GM23338 (cell line): ENCODE measurements around the gene SLC32A1. TPM values are rescaled to one million over a fixed set of nuclear protein-coding genes. Genes with fewer than 3 reads are reported as not detected.

Experiments
- ATAC-seq: fragments of 200-7000 bp; cut with Tn5 transposase; 3 replicates; pipeline ENCODE4 v1.9.1; 2020
- DNase-seq: peaks from one replicate; pipeline ENCODE4 v3.0.0-alpha.2; 2015; ENCODE audit warnings: low spot score
- H2AFZ ChIP-seq: fragments of 200-600 bp; sonication (generic); 2 replicates; pipeline ENCODE4 v1.8.0; 2016; ENCODE audit warnings: antibody characterized with exemption, mild to moderate bottlenecking, moderate library complexity
- H3F3A ChIP-seq: fragments of 200-600 bp; sonication (generic); replicated peaks from 2 replicates; pipeline ENCODE4 v1.8.0; 2017; ENCODE audit warnings: antibody characterized with exemption, mixed run types, low read depth
- H3K27ac ChIP-seq: fragments of 200-600 bp; sonication (generic); 2 replicates; pipeline ENCODE4 v1.6.1; 2016; ENCODE audit warnings: low read depth
- H3K27me3 ChIP-seq: fragments of 200-600 bp; sonication (generic); 2 replicates; pipeline ENCODE4 v1.8.0; 2016; ENCODE audit warnings: mild to moderate bottlenecking, mixed run types, moderate library complexity; ENCODE audit not compliant: insufficient read depth
- H3K36me3 ChIP-seq: fragments of 200-600 bp; sonication (generic); 2 replicates; pipeline ENCODE4 v1.8.0; 2016; ENCODE audit warnings: mild to moderate bottlenecking; ENCODE audit not compliant: insufficient read depth
- H3K4me1 ChIP-seq: fragments of 200-600 bp; sonication (generic); 2 replicates; pipeline ENCODE4 v1.8.0; 2016; ENCODE audit warnings: mild to moderate bottlenecking, moderate library complexity; ENCODE audit not compliant: insufficient read depth
- H3K4me2 ChIP-seq: fragments of 200-600 bp; sonication (generic); 2 replicates; pipeline ENCODE4 v1.7.1; 2017; ENCODE audit warnings: mixed run types
- H3K4me3 ChIP-seq: fragments of 200-600 bp; sonication (generic); 2 replicates; pipeline ENCODE4 v1.6.1; 2016; ENCODE audit warnings: mixed run types
- H3K79me2 ChIP-seq: fragments of 200-600 bp; sonication (generic); replicated peaks from 2 replicates; pipeline ENCODE4 v1.8.0; 2017; ENCODE audit warnings: mild to moderate bottlenecking; ENCODE audit not compliant: insufficient read depth
- H3K9me2 ChIP-seq: fragments of 200-600 bp; sonication (generic); 2 replicates; pipeline ENCODE4 v1.8.0; 2017; ENCODE audit not compliant: insufficient read depth
- H4K20me1 ChIP-seq: fragments of 200-600 bp; sonication (generic); replicated peaks from 2 replicates; pipeline ENCODE4 v1.8.0; 2017; ENCODE audit warnings: mild to moderate bottlenecking; ENCODE audit not compliant: insufficient read depth
- H3K27ac Mint-ChIP-seq: 2 replicates; pipeline ENCODE4 v1.8.0; 2020; ENCODE audit warnings: inconsistent platforms, mild to moderate bottlenecking, moderate library complexity, mixed read lengths
- H3K27me3 Mint-ChIP-seq: 3 replicates; pipeline ENCODE4 v1.8.0; 2022; ENCODE audit warnings: low read depth, mild to moderate bottlenecking, moderate library complexity, mixed read lengths, inconsistent platforms; ENCODE audit not compliant: insufficient read depth, poor library complexity
- H3K36me3 Mint-ChIP-seq: 3 replicates; pipeline ENCODE4 v1.8.0; 2021; ENCODE audit warnings: low read depth, mild to moderate bottlenecking, inconsistent platforms, moderate library complexity, mixed read lengths
- H3K4me1 Mint-ChIP-seq: 3 replicates; pipeline ENCODE4 v1.8.0; 2020; ENCODE audit warnings: mild to moderate bottlenecking, inconsistent platforms, mixed read lengths
- H3K4me3 Mint-ChIP-seq: 3 replicates; pipeline ENCODE4 v1.8.0; 2021; ENCODE audit warnings: moderate library complexity, mild to moderate bottlenecking, inconsistent platforms, mixed read lengths
- H3K9me3 Mint-ChIP-seq: 3 replicates; pipeline ENCODE4 v1.8.0; 2020; ENCODE audit warnings: moderate library complexity, mild to moderate bottlenecking, inconsistent platforms, mixed read lengths
- CREB1 ChIP-seq: fragments of 250-450 bp; sonication (Bioruptor Pico); IDR thresholded peaks from 2 replicates; pipeline ENCODE4 v1.5.0; 2020; ENCODE audit warnings: low read depth, mild to moderate bottlenecking, moderate library complexity
- EZH2 ChIP-seq: fragments of 200-600 bp; sonication (generic); IDR thresholded peaks from one replicate; pipeline ENCODE4 v1.8.0; 2017; ENCODE audit warnings: antibody characterized with exemption, mild to moderate bottlenecking, low read depth; ENCODE audit not compliant: unreplicated experiment
- EZH2phosphoT487 ChIP-seq: fragments of 200-600 bp; sonication (generic); IDR thresholded peaks from one replicate; pipeline ENCODE4 v1.8.1; 2018; ENCODE audit warnings: antibody characterized with exemption; ENCODE audit not compliant: unreplicated experiment
- JUNB ChIP-seq: IDR thresholded peaks from one replicate; pipeline ENCODE4 v1.6.1; 2016; ENCODE audit warnings: antibody characterized with exemption; ENCODE audit not compliant: unreplicated experiment
- NANOG ChIP-seq: IDR thresholded peaks from 2 replicates; pipeline ENCODE4 v1.6.1; 2016; ENCODE audit warnings: antibody characterized with exemption, borderline replicate concordance
- POLR2AphosphoS5 ChIP-seq: IDR thresholded peaks from 2 replicates; pipeline ENCODE4 v1.6.1; 2016; ENCODE audit warnings: antibody characterized with exemption, low read depth
- REST ChIP-seq: IDR thresholded peaks from one replicate; pipeline ENCODE4 v1.6.1; 2018; ENCODE audit warnings: antibody characterized with exemption; ENCODE audit not compliant: unreplicated experiment
- STAT1 ChIP-seq: IDR thresholded peaks from one replicate; pipeline ENCODE4 v1.6.1; 2016; ENCODE audit warnings: antibody characterized with exemption; ENCODE audit not compliant: unreplicated experiment
- ZNF114 ChIP-seq: fragments of 250-450 bp; sonication (Bioruptor Pico); IDR thresholded peaks from 2 replicates; pipeline ENCODE4 v1.5.0; 2020; ENCODE audit warnings: mild to moderate bottlenecking, moderate library complexity
- ZNF331 ChIP-seq: fragments of 250-450 bp; sonication (Bioruptor Pico); IDR thresholded peaks from 2 replicates; pipeline ENCODE4 v1.5.0; 2020; ENCODE audit warnings: low read depth, mild to moderate bottlenecking, moderate library complexity
- polyA plus RNA-seq: library from polyadenylated mRNA; unstranded; fragments of >200 nt; fragmentation: Nextera tagmentation; extraction: Ambion mirVana; gene quantifications from 2 replicates; pipeline ENCODE4 v1.2.1, GENCODE V29; 2016
- total RNA-seq: library from RNA; depleted of rRNA; stranded (reverse); fragments of >200 nt; shearing (Covaris generic); gene quantifications from 2 replicates; pipeline ENCODE4 v1.2.3, GENCODE V29; 2014
- TF ChIP-seq, protein P1 (sequence below), 2 experiments: fragments of 200-600 bp in 1 of 2; sonication (generic) in 1 of 2; conservative IDR thresholded peaks; 2 replicates each; pipeline versions ENCODE4 v1.5.1 to v1.6.1; 2016 to 2017; ENCODE audit warnings: antibody characterized with exemption in 2 of 2, low read depth in 2 of 2, mild to moderate bottlenecking in 2 of 2, moderate library complexity in 1 of 2
- TF ChIP-seq, protein P2 (sequence below): IDR thresholded peaks from 2 replicates; pipeline ENCODE4 v1.6.1; 2016; ENCODE audit warnings: antibody characterized with exemption
- TF ChIP-seq, protein P3 (sequence below): fragments of 250-450 bp; sonication (Bioruptor Pico); IDR thresholded peaks from 2 replicates; pipeline ENCODE4 v1.5.0; 2020; ENCODE audit warnings: mild to moderate bottlenecking, moderate library complexity

SLC32A1 gene
- total and polyA plus RNA-seq, 2 experiments from 2014 or later, result 0.87 TPM; not detected in 1

GRCh38 chr20:38759106-38759505 lies 34.8 kb downstream of the SLC32A1 start:
- Mint-ChIP-seq H3K36me3 (peaks cover 61% of the 10 kb centered on the region), H3K4me3 (no peak overlapping the region), H3K4me1 (no peaks in the 10 kb centered on the region), H3K9me3 (no peaks in the 10 kb centered on the region), H3K27ac (no peak overlapping the region), H3K27me3 (no peaks in the 10 kb centered on the region)
- no peaks in the 10 kb centered on the region for H3K9me2 ChIP-seq
- no peaks in the 10 kb centered on the region; the same call in none of the 2 replicates for H4K20me1 ChIP-seq
- H3K79me2 ChIP-seq, result no peaks in the 10 kb centered on the region
- no peaks in the 10 kb centered on the region for H3K4me1 ChIP-seq
- ATAC-seq (no peak), DNase-seq (no peak)
- H3K27ac ChIP-seq, result no peak overlapping the region
- no peak overlapping the region for H2AFZ ChIP-seq
- TF ChIP-seq STAT1 (no peak), NANOG (no peak), ZNF114 (no peak), JUNB (no peak), POLR2AphosphoS5 (no peak), EZH2 (no peak), CREB1 (CRISPR knock-in tag) (no peak), REST (no peak), ZNF331 (CRISPR knock-in tag) (no peak), EZH2phosphoT487 (no peak)
- TF ChIP-seq, protein P1, sequence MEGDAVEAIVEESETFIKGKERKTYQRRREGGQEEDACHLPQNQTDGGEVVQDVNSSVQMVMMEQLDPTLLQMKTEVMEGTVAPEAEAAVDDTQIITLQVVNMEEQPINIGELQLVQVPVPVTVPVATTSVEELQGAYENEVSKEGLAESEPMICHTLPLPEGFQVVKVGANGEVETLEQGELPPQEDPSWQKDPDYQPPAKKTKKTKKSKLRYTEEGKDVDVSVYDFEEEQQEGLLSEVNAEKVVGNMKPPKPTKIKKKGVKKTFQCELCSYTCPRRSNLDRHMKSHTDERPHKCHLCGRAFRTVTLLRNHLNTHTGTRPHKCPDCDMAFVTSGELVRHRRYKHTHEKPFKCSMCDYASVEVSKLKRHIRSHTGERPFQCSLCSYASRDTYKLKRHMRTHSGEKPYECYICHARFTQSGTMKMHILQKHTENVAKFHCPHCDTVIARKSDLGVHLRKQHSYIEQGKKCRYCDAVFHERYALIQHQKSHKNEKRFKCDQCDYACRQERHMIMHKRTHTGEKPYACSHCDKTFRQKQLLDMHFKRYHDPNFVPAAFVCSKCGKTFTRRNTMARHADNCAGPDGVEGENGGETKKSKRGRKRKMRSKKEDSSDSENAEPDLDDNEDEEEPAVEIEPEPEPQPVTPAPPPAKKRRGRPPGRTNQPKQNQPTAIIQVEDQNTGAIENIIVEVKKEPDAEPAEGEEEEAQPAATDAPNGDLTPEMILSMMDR (conservative IDR thresholded peaks at IDR 0.05; ENCODE audit: low read depth in 2 of 2), result no peak
- TF ChIP-seq, protein P2, sequence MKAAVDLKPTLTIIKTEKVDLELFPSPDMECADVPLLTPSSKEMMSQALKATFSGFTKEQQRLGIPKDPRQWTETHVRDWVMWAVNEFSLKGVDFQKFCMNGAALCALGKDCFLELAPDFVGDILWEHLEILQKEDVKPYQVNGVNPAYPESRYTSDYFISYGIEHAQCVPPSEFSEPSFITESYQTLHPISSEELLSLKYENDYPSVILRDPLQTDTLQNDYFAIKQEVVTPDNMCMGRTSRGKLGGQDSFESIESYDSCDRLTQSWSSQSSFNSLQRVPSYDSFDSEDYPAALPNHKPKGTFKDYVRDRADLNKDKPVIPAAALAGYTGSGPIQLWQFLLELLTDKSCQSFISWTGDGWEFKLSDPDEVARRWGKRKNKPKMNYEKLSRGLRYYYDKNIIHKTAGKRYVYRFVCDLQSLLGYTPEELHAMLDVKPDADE, result no peak
- TF ChIP-seq, protein P3, sequence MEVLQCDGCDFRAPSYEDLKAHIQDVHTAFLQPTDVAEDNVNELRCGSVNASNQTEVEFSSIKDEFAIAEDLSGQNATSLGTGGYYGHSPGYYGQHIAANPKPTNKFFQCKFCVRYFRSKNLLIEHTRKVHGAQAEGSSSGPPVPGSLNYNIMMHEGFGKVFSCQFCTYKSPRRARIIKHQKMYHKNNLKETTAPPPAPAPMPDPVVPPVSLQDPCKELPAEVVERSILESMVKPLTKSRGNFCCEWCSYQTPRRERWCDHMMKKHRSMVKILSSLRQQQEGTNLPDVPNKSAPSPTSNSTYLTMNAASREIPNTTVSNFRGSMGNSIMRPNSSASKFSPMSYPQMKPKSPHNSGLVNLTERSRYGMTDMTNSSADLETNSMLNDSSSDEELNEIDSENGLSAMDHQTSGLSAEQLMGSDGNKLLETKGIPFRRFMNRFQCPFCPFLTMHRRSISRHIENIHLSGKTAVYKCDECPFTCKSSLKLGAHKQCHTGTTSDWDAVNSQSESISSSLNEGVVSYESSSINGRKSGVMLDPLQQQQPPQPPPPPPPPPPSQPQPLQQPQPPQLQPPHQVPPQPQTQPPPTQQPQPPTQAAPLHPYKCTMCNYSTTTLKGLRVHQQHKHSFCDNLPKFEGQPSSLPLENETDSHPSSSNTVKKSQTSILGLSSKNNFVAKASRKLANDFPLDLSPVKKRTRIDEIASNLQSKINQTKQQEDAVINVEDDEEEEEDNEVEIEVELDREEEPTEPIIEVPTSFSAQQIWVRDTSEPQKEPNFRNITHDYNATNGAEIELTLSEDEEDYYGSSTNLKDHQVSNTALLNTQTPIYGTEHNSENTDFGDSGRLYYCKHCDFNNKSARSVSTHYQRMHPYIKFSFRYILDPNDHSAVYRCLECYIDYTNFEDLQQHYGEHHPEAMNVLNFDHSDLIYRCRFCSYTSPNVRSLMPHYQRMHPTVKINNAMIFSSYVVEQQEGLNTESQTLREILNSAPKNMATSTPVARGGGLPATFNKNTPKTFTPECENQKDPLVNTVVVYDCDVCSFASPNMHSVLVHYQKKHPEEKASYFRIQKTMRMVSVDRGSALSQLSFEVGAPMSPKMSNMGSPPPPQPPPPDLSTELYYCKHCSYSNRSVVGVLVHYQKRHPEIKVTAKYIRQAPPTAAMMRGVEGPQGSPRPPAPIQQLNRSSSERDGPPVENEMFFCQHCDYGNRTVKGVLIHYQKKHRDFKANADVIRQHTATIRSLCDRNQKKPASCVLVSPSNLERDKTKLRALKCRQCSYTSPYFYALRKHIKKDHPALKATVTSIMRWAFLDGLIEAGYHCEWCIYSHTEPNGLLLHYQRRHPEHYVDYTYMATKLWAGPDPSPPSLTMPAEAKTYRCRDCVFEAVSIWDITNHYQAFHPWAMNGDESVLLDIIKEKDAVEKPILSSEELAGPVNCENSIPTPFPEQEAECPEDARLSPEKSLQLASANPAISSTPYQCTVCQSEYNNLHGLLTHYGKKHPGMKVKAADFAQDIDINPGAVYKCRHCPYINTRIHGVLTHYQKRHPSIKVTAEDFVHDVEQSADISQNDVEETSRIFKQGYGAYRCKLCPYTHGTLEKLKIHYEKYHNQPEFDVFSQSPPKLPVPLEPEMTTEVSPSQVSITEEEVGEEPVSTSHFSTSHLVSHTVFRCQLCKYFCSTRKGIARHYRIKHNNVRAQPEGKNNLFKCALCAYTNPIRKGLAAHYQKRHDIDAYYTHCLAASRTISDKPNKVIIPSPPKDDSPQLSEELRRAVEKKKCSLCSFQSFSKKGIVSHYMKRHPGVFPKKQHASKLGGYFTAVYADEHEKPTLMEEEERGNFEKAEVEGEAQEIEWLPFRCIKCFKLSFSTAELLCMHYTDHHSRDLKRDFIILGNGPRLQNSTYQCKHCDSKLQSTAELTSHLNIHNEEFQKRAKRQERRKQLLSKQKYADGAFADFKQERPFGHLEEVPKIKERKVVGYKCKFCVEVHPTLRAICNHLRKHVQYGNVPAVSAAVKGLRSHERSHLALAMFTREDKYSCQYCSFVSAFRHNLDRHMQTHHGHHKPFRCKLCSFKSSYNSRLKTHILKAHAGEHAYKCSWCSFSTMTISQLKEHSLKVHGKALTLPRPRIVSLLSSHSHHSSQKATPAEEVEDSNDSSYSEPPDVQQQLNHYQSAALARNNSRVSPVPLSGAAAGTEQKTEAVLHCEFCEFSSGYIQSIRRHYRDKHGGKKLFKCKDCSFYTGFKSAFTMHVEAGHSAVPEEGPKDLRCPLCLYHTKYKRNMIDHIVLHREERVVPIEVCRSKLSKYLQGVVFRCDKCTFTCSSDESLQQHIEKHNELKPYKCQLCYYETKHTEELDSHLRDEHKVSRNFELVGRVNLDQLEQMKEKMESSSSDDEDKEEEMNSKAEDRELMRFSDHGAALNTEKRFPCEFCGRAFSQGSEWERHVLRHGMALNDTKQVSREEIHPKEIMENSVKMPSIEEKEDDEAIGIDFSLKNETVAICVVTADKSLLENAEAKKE (CRISPR knock-in tag), result no peak
- no peaks in the 10 kb centered on the region for H3F3A ChIP-seq
- H3K27me3 ChIP-seq, result no peaks in the 10 kb centered on the region
- no peak overlapping the region for H3K4me3 ChIP-seq
- H3K4me2 ChIP-seq, result no peak overlapping the region
- peaks cover 56% of the 10 kb centered on the region; the same call in 1 of the 2 replicates for H3K36me3 ChIP-seq
